ENCODE measurements around the gene SLC29A3.

Gene SLC29A3

DNA sequence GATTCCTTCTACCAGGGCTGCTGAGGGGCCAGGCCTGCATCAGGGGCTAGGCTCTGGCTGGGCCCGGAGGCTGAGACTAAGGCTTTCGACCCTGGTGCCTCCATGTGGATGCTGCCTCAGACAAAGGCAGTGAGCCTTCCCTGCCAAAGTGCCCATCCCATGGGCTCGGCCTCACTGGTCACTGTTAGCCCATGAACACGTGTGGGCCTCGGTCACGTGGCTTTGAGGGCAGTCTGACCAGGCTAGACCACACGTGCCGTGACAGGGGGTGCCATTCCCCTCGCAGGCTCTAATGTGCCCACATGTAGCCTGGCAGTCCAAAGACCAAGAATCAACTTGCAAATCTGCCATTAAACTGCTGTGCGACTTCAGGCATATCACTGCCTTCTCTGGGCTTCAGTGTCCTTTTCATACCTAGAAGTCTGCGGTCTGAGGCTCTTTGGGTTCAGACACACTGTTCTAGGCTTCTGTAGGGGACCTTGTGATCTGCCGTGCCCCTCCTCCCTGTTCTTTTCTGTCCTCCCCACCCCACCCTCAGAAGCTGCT is 17.6 kb upstream of the SLC29A3 start:
- no peak for DNase-seq

GRCh38 chr10:71302451-71302850 is 16.6 kb upstream of the SLC29A3 start:
- DNase-seq: no peak

DNA sequence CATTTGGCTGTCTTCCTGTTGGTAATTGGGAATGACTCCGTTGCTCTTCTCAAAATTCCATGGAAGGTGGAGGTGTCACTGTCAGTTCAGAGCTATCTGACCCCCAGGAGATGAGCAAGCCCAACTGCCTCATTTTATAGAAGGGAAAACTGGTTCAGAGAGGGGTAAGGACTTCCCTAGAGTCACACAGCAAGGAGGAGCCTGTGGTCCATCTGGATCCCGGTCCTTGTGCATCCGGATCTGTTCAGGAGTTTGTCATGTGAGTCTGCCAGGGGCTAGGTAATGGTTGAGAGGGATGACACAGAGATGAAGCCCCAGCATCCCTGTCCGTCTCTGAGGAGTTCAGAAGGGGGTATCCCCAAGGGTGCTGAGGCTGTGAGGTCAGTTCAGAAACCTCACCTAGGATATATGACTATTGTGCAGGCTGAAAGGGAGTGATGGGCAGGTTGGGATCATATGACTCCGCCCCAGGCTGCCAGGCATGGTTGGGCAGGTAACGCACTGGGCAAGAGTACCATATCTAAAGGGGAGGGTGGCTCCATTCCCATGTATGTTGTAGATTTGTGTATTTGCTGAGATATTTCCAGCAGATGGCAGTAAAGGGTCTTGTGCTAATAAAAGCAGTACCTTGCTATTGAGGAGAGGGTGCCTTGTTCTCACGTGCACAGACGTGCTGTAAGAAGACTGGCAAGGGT is 16.0 kb upstream of the SLC29A3 start:
- DNase-seq: no peak

GRCh38 chr10:71303569-71303907 is 15.5 kb upstream of the SLC29A3 start:
- DNase-seq: no peak

DNA sequence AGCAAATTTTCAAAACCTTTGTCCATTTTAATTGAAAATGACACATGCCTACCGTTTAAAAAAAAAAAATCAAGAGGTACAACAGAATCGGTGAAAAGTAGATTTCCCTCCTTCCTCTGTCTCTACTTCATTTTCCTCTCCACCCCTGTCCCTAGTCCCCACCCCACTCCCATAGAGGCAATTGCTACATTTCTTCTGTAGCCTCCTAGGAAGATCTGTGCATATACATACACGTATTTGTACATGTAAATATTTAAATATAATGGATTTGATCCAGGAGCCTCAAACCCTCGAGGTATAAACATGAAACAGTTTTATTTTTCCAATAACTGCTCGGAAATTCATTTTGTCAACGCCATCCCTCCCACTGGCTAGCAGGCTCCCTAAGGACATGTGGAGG is 14.1 kb upstream of the SLC29A3 start:
- DNase-seq: no peak

GRCh38 chr10:71306979-71307378 is 12.1 kb upstream of the SLC29A3 start:
- DNase-seq: no peak

DNA sequence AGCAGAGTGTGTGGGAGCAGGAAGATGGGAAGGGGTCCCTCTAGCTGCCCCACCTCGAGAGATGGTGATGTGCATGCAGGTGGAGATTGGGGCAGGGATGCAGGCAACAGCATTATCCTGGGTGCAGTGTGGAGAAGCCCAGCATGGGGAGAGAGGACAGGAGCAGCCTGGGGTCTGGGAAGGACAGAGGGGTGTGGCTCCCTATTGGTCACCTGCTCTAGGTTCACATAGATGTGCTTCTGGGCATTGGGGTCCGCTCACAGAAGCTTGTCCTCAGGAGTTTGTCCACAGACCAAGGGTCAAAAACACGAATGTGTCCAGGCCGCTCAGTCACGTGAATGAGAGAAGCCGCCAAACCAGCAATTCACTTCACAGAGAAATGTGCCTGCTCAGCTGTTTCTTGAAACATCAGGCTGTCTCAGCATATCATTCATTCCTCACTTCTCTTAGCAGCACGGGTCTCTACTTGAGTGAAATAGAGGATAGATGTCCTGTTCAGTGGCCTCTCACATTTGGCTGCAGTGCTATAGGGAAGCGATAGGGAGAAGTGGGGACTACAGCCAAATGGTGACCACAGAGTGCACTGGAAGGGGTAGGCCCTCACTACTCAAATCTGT is 11.5 kb upstream of the SLC29A3 start:
- DNase-seq: no peak

- DNase-seq: no peak
Measured at GRCh38 chr10:71308244-71308643, 10.8 kb upstream of the SLC29A3 start.

GRCh38 chr10:71308985-71309384 is 10.1 kb upstream of the SLC29A3 start:
- DNase-seq: no peak

DNA sequence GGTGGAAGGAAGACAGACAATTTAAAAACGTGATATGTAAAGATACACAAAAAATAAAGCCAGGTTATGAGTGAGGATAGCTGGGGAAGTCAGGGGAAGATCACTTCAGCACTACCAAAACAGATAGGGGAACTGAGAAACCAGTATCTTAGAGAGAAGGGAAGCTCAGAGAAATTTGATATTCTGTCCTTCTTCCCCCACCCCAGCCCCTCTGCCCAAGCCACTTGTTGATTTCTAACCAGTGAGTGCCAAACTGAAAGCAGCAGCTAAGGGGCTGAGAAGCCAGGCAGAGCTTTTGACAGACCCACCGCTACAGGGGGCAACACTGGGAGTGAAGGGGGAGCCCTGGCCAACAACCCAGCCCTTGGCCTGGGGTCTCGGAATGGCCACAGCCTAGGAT is 9.1 kb upstream of the SLC29A3 start:
- DNase-seq: no peak

- no peak for DNase-seq
Measured at GRCh38 chr10:71312220-71312619, 6.8 kb upstream of the SLC29A3 start.

DNA sequence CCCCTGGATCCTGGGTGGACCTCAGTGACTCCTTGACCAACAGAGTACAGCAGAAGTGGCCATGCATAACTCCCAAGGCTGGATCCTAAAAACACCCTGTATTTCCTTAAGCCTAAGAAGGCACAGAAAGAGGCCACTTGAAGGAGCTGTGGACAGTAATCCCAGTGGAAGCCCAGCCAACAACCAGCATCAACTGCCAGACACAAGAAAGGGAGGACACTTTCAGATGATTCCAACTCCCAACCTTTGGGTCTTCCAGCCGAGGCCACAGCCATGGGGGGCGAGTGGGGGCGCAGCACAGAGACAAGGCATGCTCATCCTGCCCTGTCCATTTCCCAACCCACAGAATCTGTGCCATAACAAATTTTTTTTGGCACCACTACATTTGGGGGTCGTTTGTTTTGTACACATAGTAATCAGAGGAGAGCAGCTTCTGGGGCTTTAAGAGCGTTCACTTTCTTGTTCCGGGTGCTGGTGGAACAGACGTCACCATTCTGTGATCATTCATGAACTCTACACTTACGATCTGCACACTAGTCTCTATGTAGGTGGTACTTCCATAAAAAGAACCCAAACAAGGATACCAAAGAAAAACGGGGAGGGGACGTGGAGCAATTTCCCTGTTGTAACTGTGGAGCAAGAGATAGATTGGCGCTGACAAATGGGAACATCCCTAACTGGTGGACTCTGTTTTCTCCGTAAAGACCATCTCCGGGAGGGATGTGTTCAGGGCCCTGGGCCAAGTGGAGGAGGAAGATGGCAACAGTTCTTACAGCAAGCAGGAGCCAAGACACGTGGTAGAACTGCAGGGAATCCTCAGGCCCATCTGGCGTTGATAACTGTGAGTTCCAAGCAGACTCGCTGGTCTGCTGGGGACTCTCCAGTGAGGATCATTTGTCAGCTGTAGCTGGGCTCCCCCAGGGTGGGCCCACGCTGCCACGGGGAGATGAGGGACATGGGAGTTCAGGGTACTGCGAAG is 6.0 kb upstream of the SLC29A3 start:
- DNase-seq: no peak

DNA sequence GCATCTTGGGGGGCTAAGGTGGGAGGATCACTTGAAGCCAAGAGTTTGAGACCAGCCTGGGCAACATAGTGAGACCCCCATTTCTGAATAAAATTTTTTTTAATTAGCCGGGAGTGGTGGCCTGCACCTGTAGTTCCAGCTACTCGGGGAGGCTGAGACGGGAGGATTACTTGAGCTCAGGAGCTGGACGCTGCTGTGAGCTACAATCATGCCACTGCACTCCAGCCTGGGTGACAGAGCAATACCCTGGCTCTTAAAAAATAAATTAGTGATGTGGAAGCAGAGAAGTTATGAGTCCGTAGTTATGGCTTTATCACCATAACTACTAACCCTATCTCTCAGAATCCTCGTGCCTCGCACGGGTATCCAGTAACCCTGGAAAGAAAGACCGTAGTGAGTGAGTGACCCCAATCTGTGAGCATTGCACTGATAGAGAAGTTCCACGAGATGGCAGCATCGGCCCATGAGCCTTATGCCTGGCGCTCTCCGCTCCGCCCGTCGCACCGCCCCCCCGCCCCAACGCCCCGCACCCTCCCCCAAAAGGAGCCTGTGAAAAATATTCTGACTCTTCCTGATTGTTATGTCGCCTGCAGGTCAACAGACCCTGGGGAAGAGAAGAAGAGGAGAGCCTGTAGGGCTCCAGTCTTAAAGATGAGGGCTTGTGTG is 4.9 kb upstream of the SLC29A3 start:
- DNase-seq: peak; percentile 40

DNA sequence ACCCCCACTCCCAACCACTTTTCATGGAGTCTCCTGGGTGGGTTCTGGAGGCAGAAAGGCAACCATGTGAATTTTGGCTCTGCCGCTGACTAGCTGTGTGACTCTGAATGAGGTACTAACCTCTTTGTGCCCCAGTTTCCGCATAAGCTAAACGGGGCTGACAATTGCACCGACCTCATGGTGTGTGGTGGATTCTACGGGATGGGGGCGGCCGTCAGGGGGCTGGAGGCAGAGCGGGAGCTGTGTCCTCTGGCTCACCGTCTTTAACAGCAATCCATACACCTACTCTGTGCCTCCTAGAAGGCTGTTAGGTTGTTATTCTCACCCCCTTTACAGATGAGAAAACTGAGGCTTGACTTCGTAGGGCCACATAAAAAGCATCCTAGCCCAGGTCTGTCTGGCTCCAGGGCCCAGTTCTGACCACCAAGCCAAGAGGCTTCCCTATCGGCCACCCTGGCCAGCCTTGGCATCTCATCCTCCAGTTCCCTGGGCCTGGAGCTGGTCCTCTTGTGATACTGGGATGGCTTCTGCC is 4.3 kb upstream of the SLC29A3 start:
- DNase-seq: no peak

GRCh38 chr10:71316056-71316785 is 2.8 kb upstream of the SLC29A3 start:
- peak; percentile 12 for DNase-seq

DNA sequence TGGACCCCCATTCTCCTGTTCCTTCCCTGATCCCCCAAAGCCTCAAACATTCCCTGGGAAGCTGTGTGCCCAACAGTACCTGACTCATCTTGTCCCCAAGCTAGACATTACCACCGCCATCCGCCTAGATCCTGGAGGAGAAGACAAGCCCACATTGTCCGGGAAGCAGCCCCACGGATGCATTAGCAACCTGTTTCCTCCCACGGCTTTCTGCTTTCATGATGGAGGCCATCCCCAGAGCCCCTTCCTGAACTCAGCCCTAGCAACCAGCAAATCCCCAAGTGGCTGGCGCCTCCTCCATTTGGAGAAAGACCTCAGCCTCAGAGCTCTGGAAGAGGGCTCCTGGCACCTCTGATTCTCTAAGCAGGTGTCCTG is 2.3 kb upstream of the SLC29A3 start:
- no peak for DNase-seq

GRCh38 chr10:71317739-71318138 is 1.3 kb upstream of the SLC29A3 start:
- DNase-seq: no peak

DNA sequence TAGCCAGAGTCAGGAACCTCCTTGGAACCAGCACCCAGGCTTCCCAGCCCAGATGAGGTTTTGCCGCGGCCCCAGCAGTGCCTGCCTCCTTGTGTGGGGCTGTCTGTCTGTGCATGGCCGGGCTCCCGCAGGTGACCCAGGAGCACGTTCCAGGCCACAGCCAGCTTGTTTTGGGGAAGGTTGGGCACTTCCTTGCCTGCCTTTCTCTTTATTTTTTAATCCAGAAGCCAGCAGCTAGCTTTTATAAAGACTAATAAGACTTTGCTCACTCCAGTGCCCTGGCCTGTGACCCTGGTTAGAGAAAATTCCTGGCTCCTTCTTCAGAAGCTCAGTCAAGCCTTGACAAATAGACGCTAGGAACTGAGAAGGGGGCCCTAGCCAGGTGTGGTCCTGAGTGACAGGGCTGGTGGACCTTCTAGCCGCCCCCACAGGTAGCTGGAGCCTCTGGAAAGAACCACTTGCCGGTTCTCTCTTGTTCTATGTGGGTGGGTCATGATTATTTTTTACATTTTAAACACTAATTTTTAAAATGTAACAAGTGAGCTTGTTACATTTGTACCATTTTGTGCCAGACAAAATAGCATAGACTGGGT is 837 bp downstream of the SLC29A3 start:
- no peak for DNase-seq

- no peak for DNase-seq
Measured at GRCh38 chr10:71320592-71320991, 1.5 kb downstream of the SLC29A3 start.

DNA sequence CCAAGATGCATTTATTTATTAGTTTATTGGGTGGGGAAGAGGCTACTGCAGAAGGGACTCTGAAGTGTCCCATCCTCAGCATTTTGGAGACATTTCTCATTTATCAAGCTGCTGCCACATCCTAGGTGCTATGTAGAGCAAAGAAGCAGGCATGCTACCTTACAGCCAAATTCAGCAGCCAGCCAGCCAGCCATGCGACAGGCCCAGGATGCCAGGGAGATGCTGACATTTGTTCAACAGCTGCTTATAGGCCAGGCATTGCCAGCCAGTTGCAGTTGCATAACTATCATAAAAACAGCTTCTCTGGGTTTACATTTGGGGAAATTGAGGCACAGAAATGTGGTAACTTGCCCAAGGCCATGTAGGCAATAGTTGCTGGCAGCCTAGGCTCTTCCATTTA is 2.3 kb downstream of the SLC29A3 start:
- DNase-seq: no peak

DNA sequence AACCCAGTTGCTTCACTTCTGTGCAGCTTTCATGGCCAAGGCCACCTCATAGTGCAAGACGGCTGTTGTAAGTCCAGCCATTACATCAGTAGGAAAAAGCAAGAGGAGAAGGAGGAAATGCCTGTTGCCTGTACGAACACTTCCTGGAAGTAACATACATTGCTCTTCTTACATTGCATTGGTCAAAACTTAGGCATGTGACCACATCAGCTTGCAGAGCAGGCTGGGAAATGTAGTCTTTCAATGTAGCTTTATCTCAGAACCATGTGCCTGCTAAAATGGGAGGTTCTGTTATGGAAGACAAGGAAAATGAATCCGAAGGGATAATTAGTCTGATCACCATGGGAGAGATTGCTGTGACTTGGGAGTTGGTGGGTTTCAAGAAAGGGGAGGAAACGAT is 4.3 kb downstream of the SLC29A3 start:
- no peak for DNase-seq

GRCh38 chr10:71324743-71325142 is 5.7 kb downstream of the SLC29A3 start:
- DNase-seq: no peak
